ENCODE data around the gene GIPR. TPM values are rescaled to one million over a fixed set of nuclear protein-coding genes. Genes with fewer than 3 reads are reported as not detected.
A peak's percentile ranks its signal among the peaks of the same experiment; 100 is the strongest.
"Not testable (repeated sequence)": the region's sequence is repeated elsewhere in the genome, so short reads cannot be mapped to it uniquely, and the experiment has no call there.

Gene GIPR
- total RNA-seq, 1 donor from 2014 or later = 4.7 TPM

DNA sequence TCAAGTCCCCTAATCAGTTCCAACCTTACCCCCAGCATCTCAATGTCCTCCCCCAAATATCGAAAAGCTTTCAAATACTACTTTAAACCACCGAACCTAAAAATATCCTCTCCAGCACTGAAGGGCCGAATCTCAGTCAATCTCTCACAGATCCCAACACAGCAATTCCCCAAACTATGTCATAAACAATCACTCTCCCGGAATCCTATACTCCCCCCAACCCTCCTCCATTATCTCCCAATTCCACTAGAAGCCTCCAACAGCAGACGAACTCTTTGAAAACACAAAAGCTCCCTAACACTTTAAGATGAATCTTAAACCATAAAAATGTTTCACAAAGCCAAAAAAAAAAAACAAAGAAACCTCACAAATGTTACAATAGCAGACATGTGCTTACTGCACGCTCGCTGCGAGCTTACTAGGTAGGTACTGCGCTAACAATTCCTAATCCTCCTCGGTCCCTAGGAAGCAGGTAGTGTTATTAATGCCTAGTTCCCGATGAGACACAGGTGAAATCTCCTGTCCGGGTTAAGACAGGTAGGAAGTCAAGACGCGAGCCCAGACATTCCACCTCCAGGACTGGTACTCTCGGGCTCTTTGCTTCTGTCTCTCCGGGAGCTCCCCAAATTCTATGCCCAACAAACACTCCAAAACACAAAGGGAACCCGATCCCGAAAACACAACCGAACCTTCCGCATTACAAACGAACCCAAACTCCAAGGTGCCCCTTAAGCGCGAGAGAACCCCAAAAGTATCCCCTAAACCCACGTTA is 48.5 kb downstream of the GIPR start:
- TF ChIP-seq, protein P1, sequence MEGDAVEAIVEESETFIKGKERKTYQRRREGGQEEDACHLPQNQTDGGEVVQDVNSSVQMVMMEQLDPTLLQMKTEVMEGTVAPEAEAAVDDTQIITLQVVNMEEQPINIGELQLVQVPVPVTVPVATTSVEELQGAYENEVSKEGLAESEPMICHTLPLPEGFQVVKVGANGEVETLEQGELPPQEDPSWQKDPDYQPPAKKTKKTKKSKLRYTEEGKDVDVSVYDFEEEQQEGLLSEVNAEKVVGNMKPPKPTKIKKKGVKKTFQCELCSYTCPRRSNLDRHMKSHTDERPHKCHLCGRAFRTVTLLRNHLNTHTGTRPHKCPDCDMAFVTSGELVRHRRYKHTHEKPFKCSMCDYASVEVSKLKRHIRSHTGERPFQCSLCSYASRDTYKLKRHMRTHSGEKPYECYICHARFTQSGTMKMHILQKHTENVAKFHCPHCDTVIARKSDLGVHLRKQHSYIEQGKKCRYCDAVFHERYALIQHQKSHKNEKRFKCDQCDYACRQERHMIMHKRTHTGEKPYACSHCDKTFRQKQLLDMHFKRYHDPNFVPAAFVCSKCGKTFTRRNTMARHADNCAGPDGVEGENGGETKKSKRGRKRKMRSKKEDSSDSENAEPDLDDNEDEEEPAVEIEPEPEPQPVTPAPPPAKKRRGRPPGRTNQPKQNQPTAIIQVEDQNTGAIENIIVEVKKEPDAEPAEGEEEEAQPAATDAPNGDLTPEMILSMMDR (IDR thresholded peaks at IDR 0.05; ENCODE audit: borderline replicate concordance) = no peak
- peaks cover 24% of the 10 kb centered on the region for H3K4me1 ChIP-seq
- DNase-seq = no peak
- intact Hi-C loops (cut with micrococcal nuclease) = no loop called here
- H3K27me3 ChIP-seq (ENCODE audit: low read depth) = no peaks in the 10 kb centered on the region
- peak overlapping the region; percentile 75 for H3K4me3 ChIP-seq
- H3K36me3 ChIP-seq = peaks cover 23% of the 10 kb centered on the region
- H3K27ac ChIP-seq (replicated peaks) = peak overlapping the region; percentile 95
- no peaks in the 10 kb centered on the region for H3K9me3 ChIP-seq (replicated peaks)

DNA sequence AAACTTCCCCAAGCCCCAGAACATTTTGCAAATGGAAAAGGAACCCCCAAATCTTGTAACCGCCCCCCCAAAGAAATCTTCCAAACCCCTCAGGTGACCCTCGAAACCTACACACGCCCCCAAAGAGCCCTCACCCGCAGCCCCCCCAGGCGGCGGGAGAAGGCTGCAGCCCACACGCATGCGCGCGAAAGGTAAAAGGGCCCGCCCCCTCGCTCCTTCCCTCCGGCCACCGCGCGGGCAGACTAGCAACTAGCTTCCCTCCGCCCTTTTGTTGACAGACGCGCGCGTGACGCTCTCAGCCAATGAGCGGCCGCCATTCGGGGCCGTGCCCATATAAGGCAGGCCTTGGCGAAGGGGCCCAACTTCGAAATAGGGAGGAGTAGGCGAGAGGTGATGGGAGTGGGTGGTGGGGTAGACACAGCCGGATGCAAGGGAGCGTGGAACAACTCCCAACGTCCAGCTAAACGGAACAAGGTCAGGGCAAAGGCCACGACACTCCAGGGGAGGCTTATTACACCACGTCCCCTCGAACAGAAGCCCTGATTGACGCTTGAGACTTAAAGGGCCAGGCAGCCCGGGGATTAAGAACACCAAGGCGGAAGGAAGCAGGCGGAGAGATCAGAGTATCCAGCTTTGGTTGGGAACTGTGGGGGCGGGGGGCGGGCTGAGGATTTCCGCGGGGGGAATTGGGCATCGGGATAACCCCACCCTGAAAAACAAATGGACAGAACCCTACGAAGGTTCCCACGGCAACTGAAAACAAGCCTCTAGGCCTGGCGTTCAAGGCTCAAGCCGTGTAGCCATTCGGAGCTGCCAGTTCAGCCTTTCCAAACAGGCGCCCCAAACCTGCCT is 49.3 kb downstream of the GIPR start:
- Histone ChIP-seq H3K4me1 (peaks cover 30% of the 10 kb centered on the region), H3K36me3 (peaks cover 15% of the 10 kb centered on the region), H3K27me3 (ENCODE audit: low read depth) (no peaks in the 10 kb centered on the region), H3K4me3 (peak overlapping the region; percentile 75), H3K27ac (replicated peaks) (peak overlapping the region; percentile 95), H3K9me3 (replicated peaks) (no peaks in the 10 kb centered on the region)
- DNase-seq = peak; percentile 98
- TF ChIP-seq, protein P1 (IDR thresholded peaks at IDR 0.05; ENCODE audit: borderline replicate concordance) = peak; percentile 23
- intact Hi-C loops (cut with micrococcal nuclease) = no loop called here

DNA sequence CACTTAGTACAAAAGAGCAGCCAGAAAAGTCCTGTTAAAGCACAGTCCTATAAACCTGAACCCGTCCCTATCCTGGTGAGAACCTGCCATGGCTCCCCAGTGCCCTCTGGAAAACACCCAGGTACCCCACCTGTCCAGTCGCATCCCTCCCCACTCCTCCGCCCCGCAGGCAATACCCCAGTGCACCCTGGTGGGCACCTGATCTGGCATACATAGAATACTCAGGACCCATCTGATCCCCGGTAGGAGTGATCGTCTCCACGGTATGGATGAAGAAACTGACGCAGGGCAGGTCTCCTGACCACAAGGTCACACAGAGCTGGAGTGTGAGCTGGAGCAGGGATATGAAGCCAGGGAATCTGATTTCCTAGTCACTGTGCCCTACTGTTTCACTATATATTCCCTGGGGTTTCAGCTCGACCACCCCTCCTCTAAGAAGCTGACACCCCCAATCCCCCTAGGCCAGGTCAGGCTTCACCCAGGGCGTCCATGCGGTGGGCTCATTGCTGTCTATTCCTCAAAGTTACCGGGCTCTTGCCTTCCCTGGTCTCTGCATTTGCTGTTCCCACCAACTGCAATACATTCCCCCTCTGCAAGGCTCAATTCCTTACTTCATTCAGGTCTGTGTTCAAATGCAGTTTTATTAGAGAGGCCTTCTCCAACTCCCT is 50.1 kb downstream of the GIPR start:
- H3K27ac ChIP-seq (replicated peaks) = peak overlapping the region; percentile 95
- H3K27me3 ChIP-seq (ENCODE audit: low read depth) = no peaks in the 10 kb centered on the region
- H3K4me1 ChIP-seq = peaks cover 30% of the 10 kb centered on the region
- H3K4me3 ChIP-seq = peak overlapping the region; percentile 75
- H3K36me3 ChIP-seq = peaks cover 12% of the 10 kb centered on the region
- TF ChIP-seq, protein P1 (IDR thresholded peaks at IDR 0.05; ENCODE audit: borderline replicate concordance) = no peak
- H3K9me3 ChIP-seq (replicated peaks) = no peaks in the 10 kb centered on the region
- no peak for DNase-seq
- intact Hi-C loops (cut with micrococcal nuclease) = no loop called here

DNA sequence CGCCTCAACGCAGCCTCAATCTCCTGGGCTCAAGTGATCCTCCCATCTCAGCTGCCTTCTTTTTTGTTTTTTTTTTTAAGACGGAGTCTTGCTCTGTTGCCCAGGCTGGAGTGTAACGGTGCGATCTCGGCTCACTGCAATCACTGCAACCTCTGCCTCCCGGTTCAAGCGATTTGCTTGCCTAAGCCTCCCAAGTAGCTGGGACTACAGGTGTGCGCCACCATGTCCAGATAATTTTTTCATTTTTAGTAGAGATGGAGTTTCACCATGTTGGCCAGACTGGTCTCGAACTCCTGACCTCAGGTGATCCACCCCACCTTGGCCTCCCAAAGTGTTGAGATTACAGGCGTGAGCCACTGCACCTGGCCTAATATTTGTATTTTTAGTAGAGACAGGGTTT is 52.0 kb downstream of the GIPR start:
- H3K27me3 ChIP-seq (ENCODE audit: low read depth); H3K27ac ChIP-seq (replicated peaks); intact Hi-C loops (cut with micrococcal nuclease); H3K4me3 ChIP-seq; DNase-seq; H3K9me3 ChIP-seq (replicated peaks): not testable (repeated sequence)
- peaks cover 30% of the 10 kb centered on the region for H3K4me1 ChIP-seq
- H3K36me3 ChIP-seq = peaks cover 18% of the 10 kb centered on the region

DNA sequence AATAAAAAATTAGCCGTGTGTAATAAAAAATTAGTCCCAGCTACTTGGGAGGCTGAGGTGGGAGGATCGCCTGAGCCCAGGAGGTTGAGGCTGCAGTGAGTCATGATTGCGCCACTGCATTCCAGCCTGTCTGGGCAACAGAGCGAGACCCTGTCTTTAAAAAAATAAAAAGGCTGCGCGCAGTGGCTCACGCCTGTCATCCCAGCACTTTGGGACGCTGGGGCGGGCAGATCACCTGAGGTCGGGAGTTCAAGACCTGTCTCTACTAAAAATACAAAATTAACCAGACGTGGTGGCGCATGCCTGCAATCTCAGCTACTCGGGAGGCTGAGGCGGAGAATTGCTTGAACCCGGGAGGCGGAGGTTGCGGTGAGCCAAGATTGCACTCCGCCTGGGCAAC is 60.7 kb downstream of the GIPR start:
- intact Hi-C loops (cut with micrococcal nuclease) = not testable (repeated sequence)

DNA sequence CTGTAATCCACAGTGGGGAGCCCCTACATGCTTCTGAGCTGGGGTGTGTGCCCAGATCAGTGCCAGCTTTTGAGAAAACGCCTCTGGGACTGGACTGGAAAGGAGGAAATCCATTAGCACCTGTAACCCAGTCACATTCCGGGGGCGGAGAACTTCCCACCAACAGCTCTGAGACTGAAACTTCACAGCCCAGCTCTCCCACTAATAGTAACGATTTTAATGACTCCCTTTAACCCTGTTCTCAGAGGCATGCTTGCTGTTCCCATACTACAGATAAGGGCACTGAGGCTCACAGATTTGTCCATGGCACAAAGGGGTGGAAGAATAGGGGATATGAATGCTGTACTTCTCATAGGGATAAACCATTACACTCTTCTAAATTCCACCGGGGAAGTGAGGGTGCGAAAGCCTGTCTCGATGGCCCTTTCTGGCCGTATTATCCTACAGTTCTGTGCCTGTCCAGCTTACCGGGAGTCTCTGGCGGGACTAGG is 61.8 kb downstream of the GIPR start:
- H3K4me1 ChIP-seq = peaks cover 27% of the 10 kb centered on the region
- H3K9me3 ChIP-seq (replicated peaks) = no peaks in the 10 kb centered on the region
- H3K36me3 ChIP-seq = no peaks in the 10 kb centered on the region
- TF ChIP-seq, protein P1 (IDR thresholded peaks at IDR 0.05; ENCODE audit: borderline replicate concordance) = no peak
- intact Hi-C loops (cut with micrococcal nuclease) = no loop called here
- H3K4me3 ChIP-seq = peak overlapping the region; percentile 87
- H3K27me3 ChIP-seq (ENCODE audit: low read depth) = no peaks in the 10 kb centered on the region
- H3K27ac ChIP-seq (replicated peaks) = peak overlapping the region; percentile 76
- DNase-seq = no peak

More for the DNA sequence above, 60.7 kb downstream of the GIPR start:
- not testable (repeated sequence) for H3K27ac ChIP-seq (replicated peaks); H3K4me3 ChIP-seq; H3K9me3 ChIP-seq (replicated peaks); H3K36me3 ChIP-seq; H3K27me3 ChIP-seq (ENCODE audit: low read depth); DNase-seq
- H3K4me1 ChIP-seq = peaks cover 27% of the 10 kb centered on the region
